ENCODE measurements around the gene MYO10. TPM values are rescaled to one million over a fixed set of nuclear protein-coding genes. Genes with fewer than 3 reads are reported as not detected.

Gene MYO10
- total RNA-seq, 4 donors from 2014 or later = 21.0 to 29.8 (median 27.3) TPM

DNA sequence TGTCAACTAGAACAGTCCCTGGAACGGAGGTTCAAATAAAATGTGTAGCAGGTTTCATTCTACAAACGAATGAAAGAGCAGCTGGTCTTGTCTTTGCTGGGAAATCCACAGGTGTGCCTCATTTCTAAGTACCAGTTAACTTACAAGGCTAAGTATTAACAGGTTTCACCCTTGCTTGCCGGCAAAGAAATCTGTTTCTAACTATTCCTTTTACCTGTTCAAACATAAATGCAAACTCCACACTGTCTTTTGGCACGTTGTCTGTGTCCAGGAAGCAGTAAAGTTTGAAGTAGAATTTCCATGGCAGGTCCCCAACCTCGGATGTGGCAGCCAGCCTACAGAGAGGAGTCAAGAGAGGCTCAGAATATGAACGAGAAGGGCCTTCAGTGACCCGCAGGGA is 264.9 kb downstream of the MYO10 start:
- WGBS, 2 donors = 73 to 79% methylated on average over 5 to 7 of the region's 7 CpGs
- no peaks in the 10 kb centered on the region for H3K27me3 ChIP-seq
- H3K27ac ChIP-seq = no peak overlapping the region
- TF ChIP-seq POLR2A (IDR thresholded peaks at IDR 0.05) = no peak
- TF ChIP-seq, protein P1, sequence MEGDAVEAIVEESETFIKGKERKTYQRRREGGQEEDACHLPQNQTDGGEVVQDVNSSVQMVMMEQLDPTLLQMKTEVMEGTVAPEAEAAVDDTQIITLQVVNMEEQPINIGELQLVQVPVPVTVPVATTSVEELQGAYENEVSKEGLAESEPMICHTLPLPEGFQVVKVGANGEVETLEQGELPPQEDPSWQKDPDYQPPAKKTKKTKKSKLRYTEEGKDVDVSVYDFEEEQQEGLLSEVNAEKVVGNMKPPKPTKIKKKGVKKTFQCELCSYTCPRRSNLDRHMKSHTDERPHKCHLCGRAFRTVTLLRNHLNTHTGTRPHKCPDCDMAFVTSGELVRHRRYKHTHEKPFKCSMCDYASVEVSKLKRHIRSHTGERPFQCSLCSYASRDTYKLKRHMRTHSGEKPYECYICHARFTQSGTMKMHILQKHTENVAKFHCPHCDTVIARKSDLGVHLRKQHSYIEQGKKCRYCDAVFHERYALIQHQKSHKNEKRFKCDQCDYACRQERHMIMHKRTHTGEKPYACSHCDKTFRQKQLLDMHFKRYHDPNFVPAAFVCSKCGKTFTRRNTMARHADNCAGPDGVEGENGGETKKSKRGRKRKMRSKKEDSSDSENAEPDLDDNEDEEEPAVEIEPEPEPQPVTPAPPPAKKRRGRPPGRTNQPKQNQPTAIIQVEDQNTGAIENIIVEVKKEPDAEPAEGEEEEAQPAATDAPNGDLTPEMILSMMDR (IDR thresholded peaks at IDR 0.05) = no peak
- H3K4me3 ChIP-seq = no peak overlapping the region
- peaks cover 0 to 97% (median 5%) of the 10 kb centered on the region in 3 donors for H3K36me3 ChIP-seq
- intact Hi-C loops (cut with DNase I) = no loop called here
- no peak for DNase-seq
- no peaks in the 10 kb centered on the region for H3K9me3 ChIP-seq
- peaks cover 0 to 28% (median 3%) of the 10 kb centered on the region in 3 donors for H3K4me1 ChIP-seq

DNA sequence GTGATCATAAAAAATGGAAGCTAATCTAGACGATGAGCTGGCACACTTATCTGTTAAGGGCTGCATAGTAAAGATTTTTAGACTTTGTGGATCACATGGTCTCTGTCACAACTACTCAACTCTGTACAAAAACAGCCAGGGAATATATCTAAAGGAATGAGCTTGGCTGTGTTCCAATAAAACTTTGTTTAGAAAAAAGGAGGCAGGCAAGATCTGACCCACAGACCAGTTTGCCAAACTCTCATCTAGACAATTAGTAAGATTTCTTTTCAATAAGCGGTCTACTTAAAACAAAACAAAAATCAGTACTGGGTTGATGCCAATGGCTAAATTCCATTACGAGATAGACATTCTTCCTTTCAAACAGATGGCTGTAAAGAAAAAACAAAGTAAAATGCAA is 266.3 kb downstream of the MYO10 start:
- Histone ChIP-seq H3K4me3 (no peak overlapping the region), H3K9me3 (no peaks in the 10 kb centered on the region), H3K27ac (no peak overlapping the region), H3K36me3 (peaks cover 0 to 96% (median 2%) of the 10 kb centered on the region in 3 donors), H3K27me3 (no peaks in the 10 kb centered on the region), H3K4me1 (peaks cover 0 to 28% (median 3%) of the 10 kb centered on the region in 3 donors)
- 33 to 43% methylated on average over 3 of the region's 3 CpGs for WGBS, 2 donors
- DNase-seq = no peak
- TF ChIP-seq, protein P1 (IDR thresholded peaks at IDR 0.05) = no peak
- no peak for TF ChIP-seq POLR2A (IDR thresholded peaks at IDR 0.05)
- intact Hi-C loops (cut with DNase I) = no loop called here

DNA sequence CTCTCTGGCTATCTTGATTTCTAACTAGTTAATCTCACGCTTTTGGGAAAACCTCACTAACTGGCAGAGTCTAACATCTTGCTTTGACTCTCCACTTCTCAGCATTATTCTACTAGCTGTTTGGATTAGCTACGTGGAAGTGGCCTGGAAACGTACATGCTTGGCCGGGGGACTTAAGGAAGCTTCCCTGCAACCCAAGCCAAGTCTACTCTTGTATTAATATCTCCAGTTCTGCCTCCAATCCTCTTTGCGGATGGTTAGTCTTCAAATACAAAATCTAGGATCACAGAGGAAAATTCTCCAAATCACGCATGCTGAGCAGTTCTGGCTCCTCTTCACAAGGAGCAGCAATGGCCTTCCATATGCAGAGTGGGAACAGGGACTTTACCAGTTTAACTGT is 267.5 kb downstream of the MYO10 start:
- Histone ChIP-seq H3K36me3 (peaks cover 0 to 96% (median 0%) of the 10 kb centered on the region in 3 donors), H3K4me3 (no peak overlapping the region), H3K4me1 (peaks cover 0 to 18% (median 3%) of the 10 kb centered on the region in 3 donors), H3K27me3 (no peaks in the 10 kb centered on the region), H3K27ac (no peak overlapping the region), H3K9me3 (no peaks in the 10 kb centered on the region)
- 86 to 90% methylated on average over 6 of the region's 6 CpGs for whole genome bisulfite sequencing, 2 donors
- intact Hi-C loops (cut with DNase I) = no loop called here
- no peak for TF ChIP-seq POLR2A (IDR thresholded peaks at IDR 0.05)
- TF ChIP-seq, protein P1 (IDR thresholded peaks at IDR 0.05) = no peak
- DNase-seq = no peak

DNA sequence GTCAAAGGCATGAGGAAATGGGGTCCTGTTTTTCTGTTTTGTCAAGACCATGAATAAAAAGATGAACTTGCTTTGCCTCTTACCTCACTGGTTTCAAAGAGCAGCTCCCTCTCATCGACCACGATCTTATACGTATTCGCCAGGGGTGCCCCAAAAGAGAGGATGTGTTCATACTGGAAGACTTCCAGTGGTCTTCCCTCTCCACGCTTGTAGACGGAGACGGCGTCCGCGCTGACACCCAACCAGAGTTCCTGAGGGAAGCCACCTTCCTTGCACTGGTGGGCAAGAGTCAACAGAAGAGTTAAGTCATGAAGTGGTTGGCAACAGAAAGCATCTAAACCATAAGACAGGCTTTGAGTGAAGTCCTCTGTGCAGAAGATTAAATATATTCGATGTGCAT is 267.9 kb downstream of the MYO10 start:
- peaks cover 0 to 93% (median 0%) of the 10 kb centered on the region in 3 donors for H3K36me3 ChIP-seq
- no peaks in the 10 kb centered on the region for H3K9me3 ChIP-seq
- DNase-seq = no peak
- no peak for TF ChIP-seq POLR2A (IDR thresholded peaks at IDR 0.05)
- TF ChIP-seq, protein P1 (IDR thresholded peaks at IDR 0.05) = no peak
- intact Hi-C loops (cut with DNase I) = no loop called here
- no peak overlapping the region for H3K27ac ChIP-seq
- no peak overlapping the region for H3K4me3 ChIP-seq
- 86 to 89% methylated on average over 6 to 11 of the region's 11 CpGs for whole genome bisulfite sequencing, 2 donors
- H3K27me3 ChIP-seq = no peaks in the 10 kb centered on the region
- peaks cover 0 to 18% (median 3%) of the 10 kb centered on the region in 3 donors for H3K4me1 ChIP-seq

DNA sequence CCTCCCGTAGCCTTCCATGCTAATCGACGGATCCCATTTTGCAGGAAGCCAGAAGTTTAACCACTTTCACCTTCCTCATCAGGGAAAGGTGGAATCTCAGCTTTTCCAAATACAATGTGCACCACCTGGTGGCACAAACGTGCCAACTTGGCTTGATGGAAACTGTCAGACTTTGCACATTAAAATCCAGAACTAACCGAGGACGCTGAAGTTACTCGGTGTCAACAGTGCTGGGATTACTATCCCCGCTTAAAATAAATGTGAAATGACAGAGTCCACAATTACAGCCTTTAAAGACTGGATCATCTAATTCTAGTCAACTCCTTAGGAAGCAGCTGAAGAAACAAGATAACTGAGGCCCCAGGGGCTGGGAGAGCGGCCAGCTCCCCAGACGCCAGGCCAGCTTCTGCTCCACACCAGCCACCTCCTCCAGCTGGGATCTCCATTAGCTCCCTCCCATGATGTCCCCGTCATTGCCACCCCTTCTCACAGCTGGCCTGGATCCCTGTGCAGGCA is 269.1 kb downstream of the MYO10 start:
- Histone ChIP-seq H3K4me1 (peaks cover 0 to 18% (median 3%) of the 10 kb centered on the region in 3 donors), H3K4me3 (peak overlapping the region in 1 of 4 donors; percentile 19), H3K36me3 (peaks cover 0 to 80% (median 0%) of the 10 kb centered on the region in 3 donors), H3K27ac (no peak overlapping the region), H3K27me3 (no peaks in the 10 kb centered on the region), H3K9me3 (no peaks in the 10 kb centered on the region)
- no peak for DNase-seq
- WGBS, 2 donors = 26 to 35% methylated on average over 7 to 10 of the region's 11 CpGs
- no peak for TF ChIP-seq POLR2A (IDR thresholded peaks at IDR 0.05)
- TF ChIP-seq, protein P1 (IDR thresholded peaks at IDR 0.05) = peak in 5 of 6 experiments; percentile 40 to 67 (median 49)
- intact Hi-C loops (cut with DNase I) = no loop called here
